ENCODE data around the gene CSK. TPM values are rescaled to one million over a fixed set of nuclear protein-coding genes. Genes with fewer than 3 reads are reported as not detected.

Gene CSK
- total RNA-seq, 2 experiments from 2014 or later: 330 to 341 TPM

DNA sequence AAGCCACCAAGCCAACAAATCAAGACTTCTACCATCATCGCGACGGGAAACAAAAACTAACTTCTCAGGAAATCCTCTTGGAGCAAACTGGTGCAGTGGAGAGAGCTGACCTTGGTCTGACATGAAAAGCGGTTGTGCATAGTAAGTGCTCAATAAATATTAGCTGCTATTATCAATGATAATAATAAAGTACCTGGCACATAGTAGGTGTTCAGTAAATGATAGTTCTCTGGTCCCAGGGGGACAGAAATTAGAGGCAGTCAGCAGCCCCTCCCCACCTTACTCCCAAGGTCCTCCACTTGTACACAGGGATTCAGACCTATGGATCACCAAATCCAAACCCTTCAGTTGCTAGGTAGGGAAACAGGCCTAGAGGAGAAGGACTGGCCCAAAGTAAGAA, 6.0 kb upstream of the CSK start:
- ChIA-PET CTCF (interaction anchor here (2.0 to 25.7 kb wide), 2 partner anchors 19 to 143 kb away, joined by 4 to 1235 read pairs; partner anchors contain the start of genes CSK and LMAN1L), POLR2A (interaction anchor here (27.8 kb wide), 1 partner anchor 20 kb away, joined by 1214 read pairs; the partner anchor contains the start of genes CSK and LMAN1L)

DNA sequence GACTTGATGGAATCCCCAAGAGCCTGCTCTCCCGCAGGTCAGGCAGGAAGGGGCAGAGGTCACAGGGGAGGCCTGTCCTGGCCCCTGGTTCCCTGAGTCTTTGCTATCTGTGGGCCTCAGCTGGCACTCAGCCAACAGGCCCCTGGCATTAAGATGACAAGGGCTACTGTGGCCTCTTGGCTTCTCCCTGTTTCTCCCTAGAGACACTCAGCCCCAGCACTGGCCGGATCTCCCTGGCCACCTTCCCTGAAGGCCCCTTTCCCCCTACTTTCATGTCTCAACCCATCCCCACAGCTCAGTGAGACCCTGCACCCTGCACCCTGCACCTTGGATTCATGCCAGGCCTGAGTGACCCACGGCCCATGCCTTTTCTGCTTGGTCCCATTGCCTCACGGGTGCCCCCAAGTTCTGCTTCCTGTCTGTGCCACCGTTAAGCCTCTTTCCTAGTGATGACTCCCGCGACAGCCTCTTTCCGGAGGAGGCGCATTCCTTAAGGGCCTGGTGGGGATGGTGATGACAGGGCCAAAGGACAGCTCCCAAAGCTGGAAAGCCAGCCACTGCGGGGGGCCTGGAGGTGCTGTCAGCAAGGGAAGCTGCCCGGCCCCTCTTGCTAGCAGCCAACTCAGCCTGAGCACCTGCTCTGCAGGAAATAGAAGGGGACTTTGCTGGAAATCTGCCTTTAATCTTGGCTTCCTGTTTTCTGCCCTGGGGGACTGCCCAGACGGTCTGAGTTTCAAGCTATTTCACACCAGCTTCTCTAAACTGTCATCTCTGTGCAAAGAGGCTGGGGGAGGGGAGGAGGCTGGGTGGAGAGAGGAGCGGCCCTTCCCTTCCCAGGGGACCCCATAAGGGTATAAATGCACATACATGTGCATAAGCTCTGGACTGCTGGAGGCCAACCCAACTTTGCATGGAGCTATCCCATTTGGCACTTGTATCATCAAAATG, 4.8 kb upstream of the CSK start:
- H3K4me3 Mint-ChIP-seq: peak overlapping the region; percentile 68
- peaks cover 72% of the 10 kb centered on the region for H3K4me1 Mint-ChIP-seq
- ChIA-PET POLR2A (interaction anchor here (0.6 to 27.8 kb wide), 22 partner anchors 9 to 425 kb away, joined by 3 to 1214 read pairs (median 3); partner anchors contain the start of genes ARID3B, C15orf39, CLK3 and COX5A), CTCF (interaction anchor here (0.7 to 38.3 kb wide), 13 partner anchors 3 to 673 kb away, joined by 3 to 1235 read pairs (median 5); partner anchors contain the start of genes CSK, FAM219B, LMAN1L and RPP25)
- peak; percentile 60 for DNase-seq
- H3K9me3 Mint-ChIP-seq: no peaks in the 10 kb centered on the region
- peak overlapping the region; percentile 100 for H3K27ac Mint-ChIP-seq
- H3K36me3 Mint-ChIP-seq (ENCODE audit: low read depth): peaks cover 19% of the 10 kb centered on the region
- no peaks in the 10 kb centered on the region for H3K27me3 Mint-ChIP-seq

More for the DNA sequence above, 6.0 kb upstream of the CSK start:
- H3K27me3 Mint-ChIP-seq: peaks cover 2% of the 10 kb centered on the region
- peaks cover 76% of the 10 kb centered on the region for H3K4me1 Mint-ChIP-seq
- peaks cover 12% of the 10 kb centered on the region for H3K36me3 Mint-ChIP-seq (ENCODE audit: low read depth)
- peak overlapping the region; percentile 100 for H3K27ac Mint-ChIP-seq
- H3K4me3 Mint-ChIP-seq: no peak overlapping the region
- H3K9me3 Mint-ChIP-seq: no peaks in the 10 kb centered on the region
- no peak for DNase-seq

DNA sequence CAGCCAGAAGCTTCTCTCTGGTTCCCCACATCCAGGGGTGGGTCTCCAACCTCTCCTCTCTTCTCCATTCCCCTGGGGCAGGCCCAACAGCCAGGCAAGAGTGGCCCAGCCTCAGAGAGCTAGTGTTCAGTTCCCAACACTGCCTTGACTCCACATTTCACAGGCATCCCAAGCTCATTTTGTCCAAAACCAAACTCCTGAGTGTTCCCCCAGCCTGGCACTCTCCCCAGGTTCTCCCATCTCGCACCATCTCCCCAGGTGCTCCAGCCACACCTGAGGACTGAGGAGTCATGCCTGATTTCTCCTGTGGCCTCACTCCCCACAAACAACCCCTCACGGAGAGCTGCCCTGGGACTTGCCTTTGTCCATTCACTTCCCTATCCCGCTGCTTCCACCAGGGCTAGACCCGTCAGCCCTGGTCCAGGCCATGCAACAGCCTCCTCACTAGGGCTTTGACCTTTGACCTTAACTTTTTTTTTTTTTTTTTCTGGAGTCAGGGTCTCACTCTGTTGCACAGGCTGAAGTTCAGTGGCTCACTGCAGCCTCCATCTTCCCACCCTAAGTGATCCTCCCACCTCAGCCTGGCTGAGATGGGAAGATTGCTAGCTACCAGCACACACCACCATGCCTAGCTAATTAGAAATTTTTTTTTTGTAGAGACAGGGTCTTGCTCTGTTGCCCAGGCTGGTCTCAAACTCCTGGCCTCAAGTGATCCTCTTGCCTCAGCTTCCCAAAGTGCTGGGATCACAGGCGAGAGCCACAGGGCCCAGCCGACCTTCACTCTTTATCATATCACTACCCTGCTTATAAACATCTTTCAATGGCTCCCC, 3.9 kb upstream of the CSK start:
- Mint-ChIP-seq H3K27me3 (no peaks in the 10 kb centered on the region), H3K9me3 (no peaks in the 10 kb centered on the region), H3K4me1 (peaks cover 71% of the 10 kb centered on the region), H3K4me3 (peak overlapping the region; percentile 68), H3K36me3 (ENCODE audit: low read depth) (peaks cover 23% of the 10 kb centered on the region), H3K27ac (peak overlapping the region; percentile 100)
- ChIA-PET POLR2A (interaction anchor here (0.6 to 35.1 kb wide), 23 partner anchors 3 to 424 kb away, joined by 3 to 1214 read pairs (median 3); partner anchors contain the start of genes ARID3B, C15orf39, CLK3 and COX5A), CTCF (interaction anchor here (0.8 to 38.3 kb wide), 12 partner anchors 2 to 179 kb away, joined by 3 to 1235 read pairs (median 5); partner anchors contain the start of genes CSK, FAM219B, LMAN1L and RPP25)
- no peak for DNase-seq

DNA sequence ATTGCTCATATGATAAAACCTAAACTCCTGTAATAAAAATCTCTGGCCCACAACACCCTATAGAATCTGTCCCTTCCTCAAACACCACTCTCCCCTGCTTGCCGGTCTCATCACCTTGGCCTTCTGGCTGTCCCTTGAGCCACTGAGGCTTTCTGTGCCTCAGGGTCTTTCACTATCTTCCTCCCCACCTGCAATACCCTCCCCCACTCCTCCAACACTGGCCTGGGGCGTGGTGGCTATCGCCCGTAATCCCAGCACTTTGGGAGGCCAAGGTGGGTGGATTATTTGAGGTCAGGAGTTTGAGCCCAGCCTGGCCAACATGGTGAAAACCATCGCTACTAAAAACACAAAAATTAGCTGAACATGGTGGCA, 3.3 kb upstream of the CSK start:
- peak overlapping the region; percentile 100 for H3K27ac Mint-ChIP-seq
- H3K27me3 Mint-ChIP-seq: no peaks in the 10 kb centered on the region
- no peak overlapping the region for H3K4me3 Mint-ChIP-seq
- peaks cover 29% of the 10 kb centered on the region for H3K36me3 Mint-ChIP-seq (ENCODE audit: low read depth)
- no peaks in the 10 kb centered on the region for H3K9me3 Mint-ChIP-seq
- ChIA-PET POLR2A (interaction anchor here (0.8 to 35.1 kb wide), 8 partner anchors 3 to 393 kb away, joined by 3 to 1214 read pairs (median 4); partner anchors contain the start of genes ARID3B, CLK3, CSK and LMAN1L), CTCF (interaction anchor here (0.8 to 38.3 kb wide), 5 partner anchors 1 to 172 kb away, joined by 3 to 1235 read pairs (median 6); partner anchors contain the start of genes CSK and LMAN1L)
- no peak for DNase-seq
- H3K4me1 Mint-ChIP-seq: peaks cover 71% of the 10 kb centered on the region

DNA sequence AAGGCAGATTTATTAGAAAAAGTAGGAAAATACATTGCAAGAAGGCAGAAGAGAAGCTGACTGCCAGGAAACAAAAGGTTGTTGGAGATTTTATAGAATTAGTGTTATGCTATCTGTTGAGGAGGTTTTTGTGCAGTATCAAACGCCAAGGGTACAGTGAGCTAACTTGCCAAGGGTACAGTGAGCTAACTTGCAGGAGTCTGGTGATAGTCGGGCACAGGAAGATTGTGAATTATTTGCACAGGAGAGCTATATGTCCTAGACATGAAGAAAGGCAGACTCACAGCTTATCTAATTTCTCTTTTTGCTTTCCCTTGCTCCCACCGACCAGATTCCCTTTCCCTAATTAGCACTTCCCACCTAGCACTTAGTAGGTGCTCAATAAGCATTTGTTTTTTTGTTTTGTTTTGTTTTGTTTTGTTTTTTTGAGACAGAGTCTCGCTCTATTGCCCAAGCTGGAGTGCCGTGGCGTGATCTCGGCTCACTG, 2.7 kb upstream of the CSK start:
- no peaks in the 10 kb centered on the region for H3K9me3 Mint-ChIP-seq
- ChIA-PET CTCF (interaction anchor here (0.8 to 38.3 kb wide), 6 partner anchors 1 to 175 kb away, joined by 3 to 1235 read pairs (median 5); partner anchors contain the start of genes CSK and LMAN1L), POLR2A (interaction anchor here (0.8 to 35.1 kb wide), 8 partner anchors 2 to 392 kb away, joined by 3 to 1214 read pairs (median 4); partner anchors contain the start of genes ARID3B, CLK3, CSK and LMAN1L)
- peaks cover 67% of the 10 kb centered on the region for H3K4me1 Mint-ChIP-seq
- H3K27me3 Mint-ChIP-seq: no peaks in the 10 kb centered on the region
- peaks cover 35% of the 10 kb centered on the region for H3K36me3 Mint-ChIP-seq (ENCODE audit: low read depth)
- no peak for DNase-seq
- peak overlapping the region; percentile 8 for H3K4me3 Mint-ChIP-seq
- peak overlapping the region; percentile 100 for H3K27ac Mint-ChIP-seq

DNA sequence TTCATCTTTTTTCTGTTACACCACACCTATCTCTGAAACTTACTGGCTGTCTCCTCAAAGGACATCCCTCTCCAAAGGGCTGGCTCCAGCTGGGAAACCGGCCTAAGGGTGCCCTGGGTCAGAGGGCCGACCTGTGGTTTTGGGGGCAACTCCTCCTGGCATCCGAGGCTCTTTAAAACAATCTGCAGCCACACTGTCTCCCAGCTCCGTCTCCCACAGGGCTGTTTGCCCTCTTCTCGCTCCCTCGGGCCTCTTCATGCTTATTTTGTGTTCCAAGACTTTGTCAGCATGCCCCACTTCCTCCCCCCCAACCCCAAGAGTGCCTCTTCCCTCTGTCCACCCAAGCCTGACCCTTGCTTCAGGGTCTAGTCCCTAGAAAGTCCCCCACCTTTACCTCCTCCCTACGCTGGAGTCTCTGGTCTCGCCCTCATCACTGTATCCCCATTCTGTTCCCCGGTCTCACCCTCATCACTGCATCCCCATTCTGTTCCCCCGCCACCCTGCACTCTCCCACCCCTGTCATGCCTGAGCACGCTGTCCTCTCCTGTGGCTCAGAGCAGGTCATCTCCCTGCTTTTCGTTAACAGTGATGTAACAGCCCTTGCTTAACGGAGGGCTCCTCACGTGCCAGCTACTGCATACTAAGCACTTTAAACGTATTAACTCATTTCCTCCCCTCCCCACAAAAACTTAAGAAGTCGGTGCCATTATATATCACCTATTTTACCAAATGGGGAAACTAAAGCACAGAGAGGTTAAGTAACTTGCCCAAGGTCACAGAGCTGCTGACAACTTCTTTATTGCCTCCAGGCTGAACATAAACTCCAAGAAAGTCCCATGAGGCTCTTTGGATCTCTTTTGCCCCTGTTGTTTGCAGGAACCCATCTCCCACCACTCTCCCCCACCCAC, 1.1 kb upstream of the CSK start:
- H3K27ac Mint-ChIP-seq: peak overlapping the region; percentile 100
- no peaks in the 10 kb centered on the region for H3K27me3 Mint-ChIP-seq
- CTCF ChIA-PET: interaction anchor here (0.7 to 38.3 kb wide), 15 partner anchors 1 to 671 kb away, joined by 3 to 1235 read pairs (median 4); partner anchors contain the start of genes CSK, LMAN1L and SIN3A
- H3K9me3 Mint-ChIP-seq: no peaks in the 10 kb centered on the region
- H3K4me1 Mint-ChIP-seq: peaks cover 67% of the 10 kb centered on the region
- POLR2A ChIA-PET: interaction anchor here (0.7 to 35.1 kb wide), 20 partner anchors 1 to 673 kb away, joined by 3 to 1214 read pairs (median 5); partner anchors contain the start of genes ARID3B, CLK3, COX5A and CSK
- H3K36me3 Mint-ChIP-seq (ENCODE audit: low read depth): peaks cover 50% of the 10 kb centered on the region
- DNase-seq: peak; percentile 66
- peak overlapping the region; percentile 91 for H3K4me3 Mint-ChIP-seq

DNA sequence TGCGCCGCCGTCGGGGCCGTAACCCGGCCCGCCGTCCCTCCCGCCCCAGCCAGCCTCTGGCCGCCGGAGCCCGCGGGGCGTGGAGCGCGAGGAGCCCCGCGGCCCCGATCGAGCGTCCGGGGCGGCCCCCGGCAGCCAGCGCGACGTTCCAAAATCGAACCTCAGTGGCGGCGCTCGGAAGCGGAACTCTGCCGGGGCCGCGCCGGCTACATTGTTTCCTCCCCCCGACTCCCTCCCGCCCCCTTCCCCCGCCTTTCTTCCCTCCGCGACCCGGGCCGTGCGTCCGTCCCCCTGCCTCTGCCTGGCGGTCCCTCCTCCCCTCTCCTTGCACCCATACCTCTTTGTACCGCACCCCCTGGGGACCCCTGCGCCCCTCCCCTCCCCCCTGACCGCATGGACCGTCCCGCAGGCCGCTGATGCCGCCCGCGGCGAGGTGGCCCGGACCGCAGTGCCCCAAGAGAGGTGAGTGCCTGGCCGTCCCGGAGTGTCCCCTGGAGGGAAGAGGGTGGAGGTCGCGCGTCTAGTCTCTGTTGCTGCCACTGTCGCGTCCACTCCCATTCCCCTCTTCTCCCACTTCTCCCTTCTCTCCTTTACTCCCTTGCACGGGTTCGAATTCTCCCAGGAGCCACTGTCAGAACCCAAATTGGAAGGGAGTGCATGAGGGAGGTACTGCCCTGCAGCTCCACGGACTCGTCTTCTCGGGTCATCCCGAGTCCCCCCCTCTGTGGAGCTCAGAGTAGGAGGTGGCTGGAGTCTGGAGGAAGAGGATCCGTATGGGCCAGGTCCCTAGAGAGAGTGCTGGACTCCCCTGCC, 585 bp downstream of the CSK start:
- DNase-seq: peak; percentile 74
- H3K36me3 Mint-ChIP-seq (ENCODE audit: low read depth): peaks cover 64% of the 10 kb centered on the region
- peaks cover 58% of the 10 kb centered on the region for H3K4me1 Mint-ChIP-seq
- H3K27ac Mint-ChIP-seq: peak overlapping the region; percentile 97
- H3K4me3 Mint-ChIP-seq: peak overlapping the region; percentile 85
- ChIA-PET CTCF (interaction anchor here (1.1 to 38.3 kb wide), 5 partner anchors 2 to 168 kb away, joined by 3 to 1235 read pairs (median 6); partner anchors contain the start of genes COX5A, CSK and LMAN1L), POLR2A (interaction anchor here (0.7 to 35.1 kb wide), 11 partner anchors 1 to 242 kb away, joined by 3 to 1214 read pairs (median 7); partner anchors contain the start of genes CLK3, CPLX3, CSK and LMAN1L)
- no peaks in the 10 kb centered on the region for H3K9me3 Mint-ChIP-seq
- H3K27me3 Mint-ChIP-seq: no peaks in the 10 kb centered on the region

DNA sequence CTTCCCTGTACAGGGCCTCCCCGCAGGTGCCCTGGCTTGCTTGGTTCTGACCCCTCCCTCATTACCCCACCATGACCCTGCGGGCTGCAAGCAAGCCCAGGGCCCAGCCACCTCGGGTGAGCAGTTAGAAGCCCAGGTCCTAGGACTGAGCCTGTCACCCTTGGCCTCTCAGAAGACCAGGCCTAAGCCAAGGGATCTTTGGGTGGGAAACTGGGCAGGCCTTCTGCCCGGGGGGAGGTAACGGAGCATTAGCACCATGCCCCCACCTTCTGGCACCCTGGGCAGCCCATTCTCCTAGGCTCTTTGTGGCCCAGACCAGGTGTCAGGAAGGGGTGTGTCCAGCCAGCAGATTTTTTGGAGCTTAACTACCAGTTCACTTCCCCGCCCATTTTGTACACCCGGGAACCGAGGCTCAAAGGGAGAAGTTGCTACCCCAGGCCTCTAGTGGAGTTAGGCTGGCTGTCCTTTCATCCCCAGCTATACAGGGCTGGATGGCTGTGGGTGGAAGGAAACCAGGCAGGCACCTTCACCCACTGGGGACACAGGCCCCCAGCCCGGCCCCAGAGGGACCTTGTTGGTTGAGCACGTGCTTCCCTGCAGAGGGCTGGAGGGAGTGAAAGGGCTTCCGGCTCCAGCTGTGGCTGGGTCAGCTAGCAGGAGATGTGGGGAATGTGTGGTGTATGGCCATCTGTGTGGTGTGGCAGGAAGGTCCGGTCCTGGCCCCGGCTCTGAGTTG, 1.4 kb downstream of the CSK start:
- CTCF ChIA-PET: interaction anchor here (1.1 to 38.3 kb wide), 9 partner anchors 3 to 167 kb away, joined by 3 to 1235 read pairs (median 5); partner anchors contain the start of genes COX5A, CSK and LMAN1L
- Mint-ChIP-seq H3K27ac (peak overlapping the region; percentile 97), H3K27me3 (no peaks in the 10 kb centered on the region), H3K4me1 (peaks cover 56% of the 10 kb centered on the region), H3K36me3 (ENCODE audit: low read depth) (peaks cover 71% of the 10 kb centered on the region), H3K4me3 (peak overlapping the region; percentile 85), H3K9me3 (no peaks in the 10 kb centered on the region)
- POLR2A ChIA-PET: interaction anchor here (0.7 to 35.1 kb wide), 15 partner anchors 2 to 243 kb away, joined by 3 to 1214 read pairs (median 5); partner anchors contain the start of genes CLK3, CPLX3, CSK and FAM219B
- peak; percentile 59 for DNase-seq

DNA sequence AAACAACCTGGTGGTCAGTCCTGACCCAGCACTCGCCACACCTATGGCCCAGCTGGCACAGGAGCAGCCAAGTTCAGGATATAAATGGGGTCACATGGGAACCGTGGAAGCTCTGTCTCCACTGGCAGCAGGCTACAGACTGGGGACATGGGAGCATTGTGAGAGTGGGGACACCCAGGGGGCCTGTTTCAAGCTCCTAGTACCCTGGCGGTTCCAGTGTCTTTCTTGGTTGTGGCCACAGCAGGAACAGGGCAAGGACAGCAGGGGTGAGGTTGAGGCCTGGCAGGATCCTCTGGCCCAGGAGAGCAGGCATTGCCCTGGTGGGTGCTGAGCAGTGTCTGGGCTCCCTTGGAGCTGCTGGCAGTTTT, 1.9 kb downstream of the CSK start:
- Mint-ChIP-seq H3K4me3 (peak overlapping the region; percentile 85), H3K36me3 (ENCODE audit: low read depth) (peaks cover 72% of the 10 kb centered on the region), H3K4me1 (peaks cover 56% of the 10 kb centered on the region), H3K27me3 (no peaks in the 10 kb centered on the region), H3K27ac (peak overlapping the region; percentile 97), H3K9me3 (no peaks in the 10 kb centered on the region)
- ChIA-PET CTCF (interaction anchor here (1.1 to 38.3 kb wide), 9 partner anchors 4 to 166 kb away, joined by 3 to 1235 read pairs (median 5); partner anchors contain the start of genes COX5A, CSK and LMAN1L), POLR2A (interaction anchor here (0.9 to 35.1 kb wide), 14 partner anchors 3 to 243 kb away, joined by 3 to 1214 read pairs (median 6); partner anchors contain the start of genes ARID3B, CLK3, CPLX3 and CSK)
- DNase-seq: no peak
